WI38 (cell line): ENCODE data around the gene SEC23B.

Experiments used
- H3K4me3 ChIP-seq: 2 replicates; pipeline ENCODE4 v1.5.1; 2011; ENCODE audit warnings: low read depth, mild to moderate bottlenecking, control low read depth, low read length
- TF ChIP-seq, protein P1 (sequence below): IDR thresholded peaks from 2 replicates; pipeline ENCODE4 v1.5.1; 2012; ENCODE audit warnings: low read depth, mild to moderate bottlenecking, control low read depth, low read length

SEC23B gene

DNA sequence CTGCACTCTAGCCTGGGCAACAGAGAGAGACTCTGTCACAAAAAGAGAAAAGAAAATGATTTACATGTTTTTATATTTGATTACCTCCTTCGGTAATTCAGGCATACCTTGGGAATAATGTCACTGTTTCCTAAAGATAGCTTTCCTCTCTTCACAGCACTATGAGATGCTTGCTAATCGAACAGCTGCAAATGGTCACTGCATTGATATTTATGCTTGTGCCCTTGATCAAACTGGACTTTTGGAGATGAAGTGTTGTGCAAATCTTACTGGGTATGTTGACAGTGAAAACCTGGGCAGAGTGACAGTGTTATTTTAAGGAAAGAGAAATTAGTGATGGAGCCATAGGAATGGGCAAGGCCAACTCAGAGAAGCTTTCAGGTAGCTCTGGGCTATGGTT, 19.6 kb downstream of the SEC23B start:
- H3K4me3 ChIP-seq, result no peak overlapping the region
- TF ChIP-seq, protein P1, sequence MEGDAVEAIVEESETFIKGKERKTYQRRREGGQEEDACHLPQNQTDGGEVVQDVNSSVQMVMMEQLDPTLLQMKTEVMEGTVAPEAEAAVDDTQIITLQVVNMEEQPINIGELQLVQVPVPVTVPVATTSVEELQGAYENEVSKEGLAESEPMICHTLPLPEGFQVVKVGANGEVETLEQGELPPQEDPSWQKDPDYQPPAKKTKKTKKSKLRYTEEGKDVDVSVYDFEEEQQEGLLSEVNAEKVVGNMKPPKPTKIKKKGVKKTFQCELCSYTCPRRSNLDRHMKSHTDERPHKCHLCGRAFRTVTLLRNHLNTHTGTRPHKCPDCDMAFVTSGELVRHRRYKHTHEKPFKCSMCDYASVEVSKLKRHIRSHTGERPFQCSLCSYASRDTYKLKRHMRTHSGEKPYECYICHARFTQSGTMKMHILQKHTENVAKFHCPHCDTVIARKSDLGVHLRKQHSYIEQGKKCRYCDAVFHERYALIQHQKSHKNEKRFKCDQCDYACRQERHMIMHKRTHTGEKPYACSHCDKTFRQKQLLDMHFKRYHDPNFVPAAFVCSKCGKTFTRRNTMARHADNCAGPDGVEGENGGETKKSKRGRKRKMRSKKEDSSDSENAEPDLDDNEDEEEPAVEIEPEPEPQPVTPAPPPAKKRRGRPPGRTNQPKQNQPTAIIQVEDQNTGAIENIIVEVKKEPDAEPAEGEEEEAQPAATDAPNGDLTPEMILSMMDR, result no peak

GRCh38 chr20:18527836-18528235, 20.1 kb downstream of the SEC23B start:
- TF ChIP-seq, protein P1, result no peak
- no peak overlapping the region for H3K4me3 ChIP-seq

DNA sequence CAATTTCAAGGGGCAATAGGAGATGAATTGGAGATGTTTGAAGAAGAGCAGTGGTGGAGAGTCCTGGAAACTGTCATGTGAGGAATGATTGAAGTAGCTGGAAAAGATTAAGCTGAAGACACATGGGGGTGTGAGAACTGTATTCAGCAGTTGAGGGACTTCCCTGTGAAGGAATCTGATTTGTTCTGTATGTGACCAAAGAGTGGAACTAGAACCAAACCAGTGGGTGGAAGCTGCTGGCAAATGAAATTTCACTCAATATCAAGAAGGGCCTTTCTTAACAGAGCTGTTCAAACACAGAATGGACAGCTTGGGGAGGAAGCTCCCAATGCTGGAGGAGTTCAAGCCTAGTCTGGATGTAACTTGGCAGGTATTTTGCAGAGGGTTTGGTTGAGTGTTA, 21.3 kb downstream of the SEC23B start:
- TF ChIP-seq, protein P1, result no peak
- no peak overlapping the region for H3K4me3 ChIP-seq

- TF ChIP-seq, protein P1, result no peak
- no peak overlapping the region for H3K4me3 ChIP-seq
Measured at GRCh38 chr20:18532626-18533025, 24.9 kb downstream of the SEC23B start.

DNA sequence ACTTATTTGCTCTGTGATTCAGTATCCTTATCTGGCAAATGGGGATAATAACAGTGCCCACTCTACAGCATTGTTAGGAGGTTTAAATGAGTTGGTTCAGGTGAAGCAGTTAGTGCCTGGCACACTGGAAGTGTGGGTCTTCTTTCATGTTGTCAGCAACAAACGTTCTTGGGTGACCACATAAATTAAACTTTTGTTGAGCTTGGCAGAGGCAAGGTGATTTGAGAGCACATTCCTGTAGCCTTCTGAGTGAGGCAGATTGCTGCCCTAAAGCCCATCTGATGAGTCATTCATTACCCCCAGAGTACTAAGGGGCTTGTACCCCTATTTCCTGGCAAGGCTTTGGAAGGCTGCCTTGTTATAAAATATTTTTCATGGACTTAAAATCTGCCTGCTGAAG, 25.8 kb downstream of the SEC23B start:
- H3K4me3 ChIP-seq, result no peak overlapping the region
- TF ChIP-seq, protein P1, result no peak

DNA sequence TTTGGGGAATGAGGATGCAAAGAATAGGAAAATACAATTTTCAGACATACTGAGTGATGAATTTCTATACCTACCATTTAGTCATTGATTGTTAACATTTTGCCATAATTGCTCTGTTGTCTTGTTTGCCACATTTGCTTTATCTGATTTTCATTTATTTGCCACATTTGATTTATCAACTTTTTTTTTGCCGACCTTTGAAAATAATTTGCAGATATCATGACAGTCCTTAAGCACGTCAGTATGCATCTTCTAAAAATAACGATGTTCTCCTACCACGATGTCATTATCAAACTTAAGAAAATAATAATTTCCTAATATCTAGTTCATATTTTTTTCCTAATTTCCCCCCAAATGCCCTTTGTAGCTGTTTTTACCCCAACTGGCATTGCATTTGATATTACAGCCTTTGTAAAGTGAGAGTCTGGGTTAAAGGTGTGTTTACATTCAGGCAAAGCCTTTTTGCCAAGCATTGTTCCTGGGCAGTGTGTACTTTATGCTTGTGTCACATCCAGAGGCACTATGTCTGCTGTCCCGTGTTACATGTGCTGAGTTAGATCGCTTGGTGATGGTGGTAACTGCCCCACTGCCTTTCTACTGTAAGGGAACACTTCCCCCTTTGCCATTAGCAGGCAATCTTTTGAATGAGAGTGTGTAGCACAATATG, 26.4 kb downstream of the SEC23B start:
- H3K4me3 ChIP-seq, result no peak overlapping the region
- TF ChIP-seq, protein P1, result no peak

DNA sequence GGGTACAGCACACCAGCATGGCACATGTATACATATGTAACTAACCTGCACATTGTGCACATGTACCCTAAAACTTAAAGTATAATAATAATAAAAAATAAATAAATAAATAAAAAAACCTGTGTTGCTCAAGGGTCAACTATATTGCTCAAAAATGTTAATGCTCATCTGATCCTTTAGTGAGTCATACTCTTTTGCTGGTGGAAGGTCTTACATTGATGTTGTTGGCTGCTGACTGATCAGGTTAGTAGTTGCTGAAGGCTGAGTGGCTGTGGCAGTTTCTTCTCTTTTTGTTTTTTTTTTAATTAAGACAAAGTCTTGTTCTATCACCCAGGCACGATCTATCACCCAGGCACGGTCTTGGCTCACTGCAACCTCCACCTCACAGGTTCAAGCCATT, 29.9 kb downstream of the SEC23B start:
- TF ChIP-seq, protein P1, result no peak
- no peak overlapping the region for H3K4me3 ChIP-seq
